SU-DHL-6 (cell line): Measurements from ENCODE around the gene ZNF888.

Experiments used
- EZH2phosphoT487 ChIP-seq: fragments of 200-600 bp; sonication (generic), shearing (Covaris generic); conservative IDR thresholded peaks from 2 replicates; pipeline ENCODE4 v1.6.1; 2018; ENCODE audit warnings: mild to moderate bottlenecking, antibody characterized with exemption, low read length, moderate library complexity, mixed read lengths
- TF ChIP-seq, protein P1 (sequence below): fragments of 200-600 bp; sonication (generic); IDR thresholded peaks from one replicate; pipeline ENCODE4 v1.5.1; 2017; ENCODE audit warnings: antibody characterized with exemption, mild to moderate bottlenecking, low read length, moderate library complexity; ENCODE audit not compliant: insufficient read depth, poor library complexity, severe bottlenecking

DNA sequence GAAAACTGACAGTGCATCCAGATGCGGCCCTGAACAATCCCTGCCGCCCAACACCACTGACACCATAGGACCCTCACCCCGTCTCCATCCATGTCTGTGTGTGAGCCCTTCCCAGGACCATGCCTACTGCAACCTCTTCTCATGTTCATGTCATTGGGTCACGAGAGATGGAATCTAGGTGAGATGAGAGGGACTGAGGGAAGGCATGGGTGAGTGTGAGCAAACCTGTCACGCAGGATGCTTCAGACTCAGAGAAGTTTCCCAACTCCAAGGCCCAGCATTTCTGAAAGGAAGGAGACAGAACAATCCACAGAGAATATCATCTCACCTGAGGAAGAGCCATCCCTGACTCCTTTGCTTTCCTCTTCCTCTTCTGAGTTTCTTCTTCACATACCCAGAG, 5.7 kb downstream of the ZNF888 start:
- TF ChIP-seq EZH2phosphoT487: no peak
- TF ChIP-seq, protein P1, sequence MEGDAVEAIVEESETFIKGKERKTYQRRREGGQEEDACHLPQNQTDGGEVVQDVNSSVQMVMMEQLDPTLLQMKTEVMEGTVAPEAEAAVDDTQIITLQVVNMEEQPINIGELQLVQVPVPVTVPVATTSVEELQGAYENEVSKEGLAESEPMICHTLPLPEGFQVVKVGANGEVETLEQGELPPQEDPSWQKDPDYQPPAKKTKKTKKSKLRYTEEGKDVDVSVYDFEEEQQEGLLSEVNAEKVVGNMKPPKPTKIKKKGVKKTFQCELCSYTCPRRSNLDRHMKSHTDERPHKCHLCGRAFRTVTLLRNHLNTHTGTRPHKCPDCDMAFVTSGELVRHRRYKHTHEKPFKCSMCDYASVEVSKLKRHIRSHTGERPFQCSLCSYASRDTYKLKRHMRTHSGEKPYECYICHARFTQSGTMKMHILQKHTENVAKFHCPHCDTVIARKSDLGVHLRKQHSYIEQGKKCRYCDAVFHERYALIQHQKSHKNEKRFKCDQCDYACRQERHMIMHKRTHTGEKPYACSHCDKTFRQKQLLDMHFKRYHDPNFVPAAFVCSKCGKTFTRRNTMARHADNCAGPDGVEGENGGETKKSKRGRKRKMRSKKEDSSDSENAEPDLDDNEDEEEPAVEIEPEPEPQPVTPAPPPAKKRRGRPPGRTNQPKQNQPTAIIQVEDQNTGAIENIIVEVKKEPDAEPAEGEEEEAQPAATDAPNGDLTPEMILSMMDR: no peak
